ENCODE data around the gene LUM. TPM values are rescaled to one million over a fixed set of nuclear protein-coding genes. Genes with fewer than 3 reads are reported as not detected.

LUM gene
- total RNA-seq, 1 experiment from 2014 or later, result not detected

DNA sequence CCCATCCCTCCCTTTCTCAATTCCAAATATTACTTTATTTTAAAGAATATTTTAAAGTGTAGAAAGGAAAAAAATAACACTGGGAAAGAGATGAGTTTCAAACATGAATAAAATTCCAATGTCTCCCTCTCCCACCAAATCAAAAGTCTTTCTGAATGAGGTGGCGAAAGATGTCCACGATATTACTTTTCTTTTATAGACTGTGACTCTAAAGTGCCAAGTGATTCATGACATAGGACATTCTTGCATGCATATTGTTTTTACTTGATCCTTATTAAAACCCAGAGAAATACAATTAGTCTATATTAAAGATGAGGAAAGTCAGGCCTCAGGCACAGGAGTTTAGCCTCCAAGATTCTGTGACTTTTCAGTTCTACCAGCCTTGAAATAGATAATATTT is 16.0 kb upstream of the LUM start:
- Histone ChIP-seq H3K23ac (ENCODE audit: insufficient read length, low read depth, low read length) (no peak overlapping the region), H3T11ph (ENCODE audit: low read length) (no peak overlapping the region), H4K8ac (replicated peaks; ENCODE audit: insufficient read length, low read depth, low read length) (no peak overlapping the region), H3K27ac (ENCODE audit: insufficient read length, low read depth, low read length) (no peak overlapping the region), H3K27me3 (ENCODE audit: insufficient read depth, low read length) (no peaks in the 10 kb centered on the region), H4K5ac (ENCODE audit: insufficient read length, low read depth, low read length) (no peak overlapping the region), H3K9ac (ENCODE audit: extremely low read depth, insufficient read length, low read length) (no peak overlapping the region), H2BK12ac (ENCODE audit: insufficient read length, low read depth, low read length) (no peak overlapping the region), H3K14ac (ENCODE audit: insufficient read depth, low read length) (no peak overlapping the region), H2BK15ac (ENCODE audit: low read depth, low read length) (no peak overlapping the region), H2AK5ac (ENCODE audit: insufficient read length, low read length) (no peak overlapping the region), H3K9me3 (ENCODE audit: control insufficient read depth, low read depth, low read length) (no peaks in the 10 kb centered on the region), H3K79me1 (ENCODE audit: insufficient read depth, low read depth, low read length, poor library complexity, severe bottlenecking) (no peaks in the 10 kb centered on the region), H3K4me1 (ENCODE audit: insufficient read depth, low read length) (no peaks in the 10 kb centered on the region), H2AFZ (ENCODE audit: low read length) (no peak overlapping the region), H4K91ac (ENCODE audit: insufficient read length, low read depth, low read length) (no peak overlapping the region), H3K18ac (ENCODE audit: insufficient read length, low read depth, low read length) (no peak overlapping the region), H3K56ac (ENCODE audit: insufficient read length, low read depth, low read length) (no peak overlapping the region), H2BK20ac (ENCODE audit: low read depth, low read length, poor library complexity, severe bottlenecking) (no peak overlapping the region), H4K20me1 (ENCODE audit: control insufficient read depth, insufficient read depth, insufficient read length) (no peaks in the 10 kb centered on the region), H3K4ac (ENCODE audit: low read depth, low read length) (no peak overlapping the region), H3K4me2 (ENCODE audit: insufficient read depth, insufficient read length, low read length) (no peak overlapping the region), H2BK120ac (ENCODE audit: low read depth, low read length, poor library complexity, severe bottlenecking) (no peak overlapping the region), H3K79me2 (ENCODE audit: insufficient read depth, low read length) (no peaks in the 10 kb centered on the region), H2BK5ac (ENCODE audit: insufficient read length, low read length) (no peak overlapping the region), H3K23me2 (ENCODE audit: insufficient read length, low read depth, low read length, poor library complexity, severe bottlenecking) (no peaks in the 10 kb centered on the region)
- DNase-seq, result no peak
- no CpG with 5 or more reads among the region's 2 CpGs for WGBS (ENCODE audit: extremely low coverage, insufficient read length, low lambda C conversion rate)
- H3K4me1 Mint-ChIP-seq, result no peaks in the 10 kb centered on the region
- H3K9me3 Mint-ChIP-seq, result no peaks in the 10 kb centered on the region
- TF ChIP-seq, protein P1, sequence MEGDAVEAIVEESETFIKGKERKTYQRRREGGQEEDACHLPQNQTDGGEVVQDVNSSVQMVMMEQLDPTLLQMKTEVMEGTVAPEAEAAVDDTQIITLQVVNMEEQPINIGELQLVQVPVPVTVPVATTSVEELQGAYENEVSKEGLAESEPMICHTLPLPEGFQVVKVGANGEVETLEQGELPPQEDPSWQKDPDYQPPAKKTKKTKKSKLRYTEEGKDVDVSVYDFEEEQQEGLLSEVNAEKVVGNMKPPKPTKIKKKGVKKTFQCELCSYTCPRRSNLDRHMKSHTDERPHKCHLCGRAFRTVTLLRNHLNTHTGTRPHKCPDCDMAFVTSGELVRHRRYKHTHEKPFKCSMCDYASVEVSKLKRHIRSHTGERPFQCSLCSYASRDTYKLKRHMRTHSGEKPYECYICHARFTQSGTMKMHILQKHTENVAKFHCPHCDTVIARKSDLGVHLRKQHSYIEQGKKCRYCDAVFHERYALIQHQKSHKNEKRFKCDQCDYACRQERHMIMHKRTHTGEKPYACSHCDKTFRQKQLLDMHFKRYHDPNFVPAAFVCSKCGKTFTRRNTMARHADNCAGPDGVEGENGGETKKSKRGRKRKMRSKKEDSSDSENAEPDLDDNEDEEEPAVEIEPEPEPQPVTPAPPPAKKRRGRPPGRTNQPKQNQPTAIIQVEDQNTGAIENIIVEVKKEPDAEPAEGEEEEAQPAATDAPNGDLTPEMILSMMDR (conservative IDR thresholded peaks at IDR 0.05), result no peak
- no peaks in the 10 kb centered on the region for H3K27me3 Mint-ChIP-seq (ENCODE audit: low read depth)
- no peak overlapping the region for H3K27ac Mint-ChIP-seq
- H3K4me3 Mint-ChIP-seq, result no peak overlapping the region
- H3K36me3 Mint-ChIP-seq (ENCODE audit: insufficient read depth in 1 of 3, low read depth in 3 of 3), result no peaks in the 10 kb centered on the region

Measured in H9 (cell line).